GM23338 (cell line): ENCODE data around the gene TBC1D19. TPM values are rescaled to one million over a fixed set of nuclear protein-coding genes. Genes with fewer than 3 reads are reported as not detected.

Experiments
- ATAC-seq: fragments of 200-7000 bp; cut with Tn5 transposase; 3 replicates; pipeline ENCODE4 v1.9.1; 2020
- DNase-seq: peaks from one replicate; pipeline ENCODE4 v3.0.0-alpha.2; 2015; ENCODE audit warnings: low spot score
- H2AFZ ChIP-seq: fragments of 200-600 bp; sonication (generic); 2 replicates; pipeline ENCODE4 v1.8.0; 2016; ENCODE audit warnings: antibody characterized with exemption, mild to moderate bottlenecking, moderate library complexity
- H3F3A ChIP-seq: fragments of 200-600 bp; sonication (generic); replicated peaks from 2 replicates; pipeline ENCODE4 v1.8.0; 2017; ENCODE audit warnings: antibody characterized with exemption, mixed run types, low read depth
- H3K27ac ChIP-seq: fragments of 200-600 bp; sonication (generic); 2 replicates; pipeline ENCODE4 v1.6.1; 2016; ENCODE audit warnings: low read depth
- H3K27me3 ChIP-seq: fragments of 200-600 bp; sonication (generic); 2 replicates; pipeline ENCODE4 v1.8.0; 2016; ENCODE audit warnings: mild to moderate bottlenecking, mixed run types, moderate library complexity; ENCODE audit not compliant: insufficient read depth
- H3K36me3 ChIP-seq: fragments of 200-600 bp; sonication (generic); 2 replicates; pipeline ENCODE4 v1.8.0; 2016; ENCODE audit warnings: mild to moderate bottlenecking; ENCODE audit not compliant: insufficient read depth
- H3K4me1 ChIP-seq: fragments of 200-600 bp; sonication (generic); 2 replicates; pipeline ENCODE4 v1.8.0; 2016; ENCODE audit warnings: mild to moderate bottlenecking, moderate library complexity; ENCODE audit not compliant: insufficient read depth
- H3K4me2 ChIP-seq: fragments of 200-600 bp; sonication (generic); 2 replicates; pipeline ENCODE4 v1.7.1; 2017; ENCODE audit warnings: mixed run types
- H3K4me3 ChIP-seq: fragments of 200-600 bp; sonication (generic); 2 replicates; pipeline ENCODE4 v1.6.1; 2016; ENCODE audit warnings: mixed run types
- H3K79me2 ChIP-seq: fragments of 200-600 bp; sonication (generic); replicated peaks from 2 replicates; pipeline ENCODE4 v1.8.0; 2017; ENCODE audit warnings: mild to moderate bottlenecking; ENCODE audit not compliant: insufficient read depth
- H3K9me2 ChIP-seq: fragments of 200-600 bp; sonication (generic); 2 replicates; pipeline ENCODE4 v1.8.0; 2017; ENCODE audit not compliant: insufficient read depth
- H4K20me1 ChIP-seq: fragments of 200-600 bp; sonication (generic); replicated peaks from 2 replicates; pipeline ENCODE4 v1.8.0; 2017; ENCODE audit warnings: mild to moderate bottlenecking; ENCODE audit not compliant: insufficient read depth
- H3K27ac Mint-ChIP-seq: 2 replicates; pipeline ENCODE4 v1.8.0; 2020; ENCODE audit warnings: inconsistent platforms, mild to moderate bottlenecking, moderate library complexity, mixed read lengths
- H3K27me3 Mint-ChIP-seq: 3 replicates; pipeline ENCODE4 v1.8.0; 2022; ENCODE audit warnings: low read depth, mild to moderate bottlenecking, moderate library complexity, mixed read lengths, inconsistent platforms; ENCODE audit not compliant: insufficient read depth, poor library complexity
- H3K36me3 Mint-ChIP-seq: 3 replicates; pipeline ENCODE4 v1.8.0; 2021; ENCODE audit warnings: low read depth, mild to moderate bottlenecking, inconsistent platforms, moderate library complexity, mixed read lengths
- H3K4me1 Mint-ChIP-seq: 3 replicates; pipeline ENCODE4 v1.8.0; 2020; ENCODE audit warnings: mild to moderate bottlenecking, inconsistent platforms, mixed read lengths
- H3K4me3 Mint-ChIP-seq: 3 replicates; pipeline ENCODE4 v1.8.0; 2021; ENCODE audit warnings: moderate library complexity, mild to moderate bottlenecking, inconsistent platforms, mixed read lengths
- H3K9me3 Mint-ChIP-seq: 3 replicates; pipeline ENCODE4 v1.8.0; 2020; ENCODE audit warnings: moderate library complexity, mild to moderate bottlenecking, inconsistent platforms, mixed read lengths
- CREB1 ChIP-seq: fragments of 250-450 bp; sonication (Bioruptor Pico); IDR thresholded peaks from 2 replicates; pipeline ENCODE4 v1.5.0; 2020; ENCODE audit warnings: low read depth, mild to moderate bottlenecking, moderate library complexity
- EZH2 ChIP-seq: fragments of 200-600 bp; sonication (generic); IDR thresholded peaks from one replicate; pipeline ENCODE4 v1.8.0; 2017; ENCODE audit warnings: antibody characterized with exemption, mild to moderate bottlenecking, low read depth; ENCODE audit not compliant: unreplicated experiment
- EZH2phosphoT487 ChIP-seq: fragments of 200-600 bp; sonication (generic); IDR thresholded peaks from one replicate; pipeline ENCODE4 v1.8.1; 2018; ENCODE audit warnings: antibody characterized with exemption; ENCODE audit not compliant: unreplicated experiment
- JUNB ChIP-seq: IDR thresholded peaks from one replicate; pipeline ENCODE4 v1.6.1; 2016; ENCODE audit warnings: antibody characterized with exemption; ENCODE audit not compliant: unreplicated experiment
- POLR2AphosphoS5 ChIP-seq: IDR thresholded peaks from 2 replicates; pipeline ENCODE4 v1.6.1; 2016; ENCODE audit warnings: antibody characterized with exemption, low read depth
- STAT1 ChIP-seq: IDR thresholded peaks from one replicate; pipeline ENCODE4 v1.6.1; 2016; ENCODE audit warnings: antibody characterized with exemption; ENCODE audit not compliant: unreplicated experiment
- ZNF114 ChIP-seq: fragments of 250-450 bp; sonication (Bioruptor Pico); IDR thresholded peaks from 2 replicates; pipeline ENCODE4 v1.5.0; 2020; ENCODE audit warnings: mild to moderate bottlenecking, moderate library complexity
- polyA plus RNA-seq: library from polyadenylated mRNA; unstranded; fragments of >200 nt; fragmentation: Nextera tagmentation; extraction: Ambion mirVana; gene quantifications from 2 replicates; pipeline ENCODE4 v1.2.1, GENCODE V29; 2016
- total RNA-seq: library from RNA; depleted of rRNA; stranded (reverse); fragments of >200 nt; shearing (Covaris generic); gene quantifications from 2 replicates; pipeline ENCODE4 v1.2.3, GENCODE V29; 2014
- TF ChIP-seq, protein P1 (sequence below): IDR thresholded peaks from 2 replicates; pipeline ENCODE4 v1.6.1; 2016; ENCODE audit warnings: antibody characterized with exemption
- TF ChIP-seq, protein P2 (sequence below): IDR thresholded peaks from one replicate; pipeline ENCODE4 v1.6.1; 2018; ENCODE audit warnings: antibody characterized with exemption; ENCODE audit not compliant: unreplicated experiment
- TF ChIP-seq, protein P3 (sequence below): fragments of 250-450 bp; sonication (Bioruptor Pico); IDR thresholded peaks from 2 replicates; pipeline ENCODE4 v1.5.0; 2020; ENCODE audit warnings: mild to moderate bottlenecking, moderate library complexity

Gene TBC1D19
- total and polyA plus RNA-seq, 2 experiments from 2014 or later, result 1.9 to 4.3 TPM

DNA sequence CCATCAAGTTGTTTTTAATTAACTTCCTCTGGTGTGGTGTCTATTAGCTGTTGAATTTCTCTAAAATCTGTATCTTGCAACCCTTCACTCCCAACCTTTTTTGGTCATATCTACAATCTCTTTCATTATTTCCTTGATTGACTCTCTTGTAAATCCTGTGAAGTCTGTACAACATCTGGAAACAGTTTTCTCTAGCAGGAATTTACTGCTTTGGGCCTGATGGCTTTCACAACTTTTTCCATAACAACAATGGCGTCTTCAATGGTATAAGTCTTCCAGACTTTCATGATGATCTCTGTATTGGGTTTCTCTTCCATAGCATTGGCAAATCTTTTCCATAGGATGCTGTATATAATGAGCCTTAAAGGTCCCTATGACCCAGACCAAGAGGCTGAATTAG lies 49.0 kb downstream of the TBC1D19 start:
- Mint-ChIP-seq H3K27me3 (peaks cover 2% of the 10 kb centered on the region), H3K36me3 (peaks cover 4% of the 10 kb centered on the region; the same call in 1 of the 3 replicates), H3K27ac (no peak overlapping the region), H3K4me3 (no peak overlapping the region), H3K9me3 (0 out of 3 replicates have a peak, but pooled peaks cover 4% of the 10 kb centered on the region), H3K4me1 (no peaks in the 10 kb centered on the region)
- Histone ChIP-seq H3K27me3 (no peaks in the 10 kb centered on the region), H3K4me2 (no peak overlapping the region), H3K79me2 (no peaks in the 10 kb centered on the region), H2AFZ (no peak overlapping the region), H3K27ac (no peak overlapping the region), H3K36me3 (no peaks in the 10 kb centered on the region), H3K9me2 (0 out of 2 replicates have a peak, but pooled peaks cover 3% of the 10 kb centered on the region), H3K4me1 (no peaks in the 10 kb centered on the region), H3K4me3 (no peak overlapping the region), H4K20me1 (no peaks in the 10 kb centered on the region), H3F3A (no peaks in the 10 kb centered on the region)
- DNase-seq (no peak), ATAC-seq (no peak)
- no peak for TF ChIP-seq CREB1 (CRISPR knock-in tag)
- no peak for TF ChIP-seq EZH2phosphoT487
- no peak for TF ChIP-seq ZNF114 (CRISPR knock-in tag)
- TF ChIP-seq, protein P1, sequence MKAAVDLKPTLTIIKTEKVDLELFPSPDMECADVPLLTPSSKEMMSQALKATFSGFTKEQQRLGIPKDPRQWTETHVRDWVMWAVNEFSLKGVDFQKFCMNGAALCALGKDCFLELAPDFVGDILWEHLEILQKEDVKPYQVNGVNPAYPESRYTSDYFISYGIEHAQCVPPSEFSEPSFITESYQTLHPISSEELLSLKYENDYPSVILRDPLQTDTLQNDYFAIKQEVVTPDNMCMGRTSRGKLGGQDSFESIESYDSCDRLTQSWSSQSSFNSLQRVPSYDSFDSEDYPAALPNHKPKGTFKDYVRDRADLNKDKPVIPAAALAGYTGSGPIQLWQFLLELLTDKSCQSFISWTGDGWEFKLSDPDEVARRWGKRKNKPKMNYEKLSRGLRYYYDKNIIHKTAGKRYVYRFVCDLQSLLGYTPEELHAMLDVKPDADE, result no peak
- no peak for TF ChIP-seq POLR2AphosphoS5
- no peak for TF ChIP-seq JUNB
- TF ChIP-seq EZH2, result no peak
- no peak for TF ChIP-seq STAT1
- TF ChIP-seq, protein P2, sequence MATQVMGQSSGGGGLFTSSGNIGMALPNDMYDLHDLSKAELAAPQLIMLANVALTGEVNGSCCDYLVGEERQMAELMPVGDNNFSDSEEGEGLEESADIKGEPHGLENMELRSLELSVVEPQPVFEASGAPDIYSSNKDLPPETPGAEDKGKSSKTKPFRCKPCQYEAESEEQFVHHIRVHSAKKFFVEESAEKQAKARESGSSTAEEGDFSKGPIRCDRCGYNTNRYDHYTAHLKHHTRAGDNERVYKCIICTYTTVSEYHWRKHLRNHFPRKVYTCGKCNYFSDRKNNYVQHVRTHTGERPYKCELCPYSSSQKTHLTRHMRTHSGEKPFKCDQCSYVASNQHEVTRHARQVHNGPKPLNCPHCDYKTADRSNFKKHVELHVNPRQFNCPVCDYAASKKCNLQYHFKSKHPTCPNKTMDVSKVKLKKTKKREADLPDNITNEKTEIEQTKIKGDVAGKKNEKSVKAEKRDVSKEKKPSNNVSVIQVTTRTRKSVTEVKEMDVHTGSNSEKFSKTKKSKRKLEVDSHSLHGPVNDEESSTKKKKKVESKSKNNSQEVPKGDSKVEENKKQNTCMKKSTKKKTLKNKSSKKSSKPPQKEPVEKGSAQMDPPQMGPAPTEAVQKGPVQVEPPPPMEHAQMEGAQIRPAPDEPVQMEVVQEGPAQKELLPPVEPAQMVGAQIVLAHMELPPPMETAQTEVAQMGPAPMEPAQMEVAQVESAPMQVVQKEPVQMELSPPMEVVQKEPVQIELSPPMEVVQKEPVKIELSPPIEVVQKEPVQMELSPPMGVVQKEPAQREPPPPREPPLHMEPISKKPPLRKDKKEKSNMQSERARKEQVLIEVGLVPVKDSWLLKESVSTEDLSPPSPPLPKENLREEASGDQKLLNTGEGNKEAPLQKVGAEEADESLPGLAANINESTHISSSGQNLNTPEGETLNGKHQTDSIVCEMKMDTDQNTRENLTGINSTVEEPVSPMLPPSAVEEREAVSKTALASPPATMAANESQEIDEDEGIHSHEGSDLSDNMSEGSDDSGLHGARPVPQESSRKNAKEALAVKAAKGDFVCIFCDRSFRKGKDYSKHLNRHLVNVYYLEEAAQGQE, result no peak
- TF ChIP-seq, protein P3, sequence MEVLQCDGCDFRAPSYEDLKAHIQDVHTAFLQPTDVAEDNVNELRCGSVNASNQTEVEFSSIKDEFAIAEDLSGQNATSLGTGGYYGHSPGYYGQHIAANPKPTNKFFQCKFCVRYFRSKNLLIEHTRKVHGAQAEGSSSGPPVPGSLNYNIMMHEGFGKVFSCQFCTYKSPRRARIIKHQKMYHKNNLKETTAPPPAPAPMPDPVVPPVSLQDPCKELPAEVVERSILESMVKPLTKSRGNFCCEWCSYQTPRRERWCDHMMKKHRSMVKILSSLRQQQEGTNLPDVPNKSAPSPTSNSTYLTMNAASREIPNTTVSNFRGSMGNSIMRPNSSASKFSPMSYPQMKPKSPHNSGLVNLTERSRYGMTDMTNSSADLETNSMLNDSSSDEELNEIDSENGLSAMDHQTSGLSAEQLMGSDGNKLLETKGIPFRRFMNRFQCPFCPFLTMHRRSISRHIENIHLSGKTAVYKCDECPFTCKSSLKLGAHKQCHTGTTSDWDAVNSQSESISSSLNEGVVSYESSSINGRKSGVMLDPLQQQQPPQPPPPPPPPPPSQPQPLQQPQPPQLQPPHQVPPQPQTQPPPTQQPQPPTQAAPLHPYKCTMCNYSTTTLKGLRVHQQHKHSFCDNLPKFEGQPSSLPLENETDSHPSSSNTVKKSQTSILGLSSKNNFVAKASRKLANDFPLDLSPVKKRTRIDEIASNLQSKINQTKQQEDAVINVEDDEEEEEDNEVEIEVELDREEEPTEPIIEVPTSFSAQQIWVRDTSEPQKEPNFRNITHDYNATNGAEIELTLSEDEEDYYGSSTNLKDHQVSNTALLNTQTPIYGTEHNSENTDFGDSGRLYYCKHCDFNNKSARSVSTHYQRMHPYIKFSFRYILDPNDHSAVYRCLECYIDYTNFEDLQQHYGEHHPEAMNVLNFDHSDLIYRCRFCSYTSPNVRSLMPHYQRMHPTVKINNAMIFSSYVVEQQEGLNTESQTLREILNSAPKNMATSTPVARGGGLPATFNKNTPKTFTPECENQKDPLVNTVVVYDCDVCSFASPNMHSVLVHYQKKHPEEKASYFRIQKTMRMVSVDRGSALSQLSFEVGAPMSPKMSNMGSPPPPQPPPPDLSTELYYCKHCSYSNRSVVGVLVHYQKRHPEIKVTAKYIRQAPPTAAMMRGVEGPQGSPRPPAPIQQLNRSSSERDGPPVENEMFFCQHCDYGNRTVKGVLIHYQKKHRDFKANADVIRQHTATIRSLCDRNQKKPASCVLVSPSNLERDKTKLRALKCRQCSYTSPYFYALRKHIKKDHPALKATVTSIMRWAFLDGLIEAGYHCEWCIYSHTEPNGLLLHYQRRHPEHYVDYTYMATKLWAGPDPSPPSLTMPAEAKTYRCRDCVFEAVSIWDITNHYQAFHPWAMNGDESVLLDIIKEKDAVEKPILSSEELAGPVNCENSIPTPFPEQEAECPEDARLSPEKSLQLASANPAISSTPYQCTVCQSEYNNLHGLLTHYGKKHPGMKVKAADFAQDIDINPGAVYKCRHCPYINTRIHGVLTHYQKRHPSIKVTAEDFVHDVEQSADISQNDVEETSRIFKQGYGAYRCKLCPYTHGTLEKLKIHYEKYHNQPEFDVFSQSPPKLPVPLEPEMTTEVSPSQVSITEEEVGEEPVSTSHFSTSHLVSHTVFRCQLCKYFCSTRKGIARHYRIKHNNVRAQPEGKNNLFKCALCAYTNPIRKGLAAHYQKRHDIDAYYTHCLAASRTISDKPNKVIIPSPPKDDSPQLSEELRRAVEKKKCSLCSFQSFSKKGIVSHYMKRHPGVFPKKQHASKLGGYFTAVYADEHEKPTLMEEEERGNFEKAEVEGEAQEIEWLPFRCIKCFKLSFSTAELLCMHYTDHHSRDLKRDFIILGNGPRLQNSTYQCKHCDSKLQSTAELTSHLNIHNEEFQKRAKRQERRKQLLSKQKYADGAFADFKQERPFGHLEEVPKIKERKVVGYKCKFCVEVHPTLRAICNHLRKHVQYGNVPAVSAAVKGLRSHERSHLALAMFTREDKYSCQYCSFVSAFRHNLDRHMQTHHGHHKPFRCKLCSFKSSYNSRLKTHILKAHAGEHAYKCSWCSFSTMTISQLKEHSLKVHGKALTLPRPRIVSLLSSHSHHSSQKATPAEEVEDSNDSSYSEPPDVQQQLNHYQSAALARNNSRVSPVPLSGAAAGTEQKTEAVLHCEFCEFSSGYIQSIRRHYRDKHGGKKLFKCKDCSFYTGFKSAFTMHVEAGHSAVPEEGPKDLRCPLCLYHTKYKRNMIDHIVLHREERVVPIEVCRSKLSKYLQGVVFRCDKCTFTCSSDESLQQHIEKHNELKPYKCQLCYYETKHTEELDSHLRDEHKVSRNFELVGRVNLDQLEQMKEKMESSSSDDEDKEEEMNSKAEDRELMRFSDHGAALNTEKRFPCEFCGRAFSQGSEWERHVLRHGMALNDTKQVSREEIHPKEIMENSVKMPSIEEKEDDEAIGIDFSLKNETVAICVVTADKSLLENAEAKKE, result no peak
